K562 treated with DMSO at 1 percent for 48 hours (cell line): ENCODE data around the gene CRISPLD2. TPM values are rescaled to one million over a fixed set of nuclear protein-coding genes. Genes with fewer than 3 reads are reported as not detected.

Experiments used
- total RNA-seq: library from RNA; unstranded; fragments of 300-600 nt; gene quantifications from 2 replicates; pipeline ENCODE4 v1.2.3, GENCODE V29; 2022; ENCODE audit warnings: low replicate concordance; ENCODE audit errors: extremely low read depth

Gene CRISPLD2
- not detected in 2 replicates for total RNA-seq

GRCh38 chr16:84819644-84820304 is at the start of gene CRISPLD2:
TSS of gene CRISPLD2 (plus strand) at chr16:84819985. CDS start at chr16:84838496, 18,511 bp downstream.

Other genes starting within 250 kb of the CRISPLD2 start
- gene COTL1, start 201.9 kb upstream of the CRISPLD2 start, total RNA-seq: not detected in 2 replicates
- not detected in 2 replicates for gene KLHL36, start 171.5 kb upstream of the CRISPLD2 start, total RNA-seq
- 140 TPM in 1 of 2 replicates, not detected in the other for gene USP10, start 120.0 kb upstream of the CRISPLD2 start, total RNA-seq
- not detected in 2 replicates for gene ZDHHC7, start 191.6 kb downstream of the CRISPLD2 start, total RNA-seq
- not detected in 2 replicates for gene KIAA0513, start 207.8 kb downstream of the CRISPLD2 start, total RNA-seq